ENCODE results near the gene OR8B2. TPM values are rescaled to one million over a fixed set of nuclear protein-coding genes. Genes with fewer than 3 reads are reported as not detected.

The OR8B2 gene
- total RNA-seq, 3 donors from 2014 or later (not counting 1 experiment from before 2014, with no cell fraction given), result not detected

GRCh38 chr11:124380585-124380984 is 3.7 kb downstream of the OR8B2 start:
- no peak overlapping the region for H3K27ac ChIP-seq (ENCODE audit: low read length)
- intact Hi-C loops (cut with micrococcal nuclease), result no loop called here
- no peak for ATAC-seq

GRCh38 chr11:124376280-124376679 is 8.0 kb downstream of the OR8B2 start:
- H3K27me3 ChIP-seq (ENCODE audit: control insufficient read depth, insufficient read depth, low read length), result no peaks in the 10 kb centered on the region
- no peaks in the 10 kb centered on the region for H3K36me3 ChIP-seq (ENCODE audit: control insufficient read depth, insufficient read depth, low read length)
- no peaks in the 10 kb centered on the region for H3K9me3 ChIP-seq (ENCODE audit: control insufficient read depth, insufficient read depth, low read length)
- no peak for TF ChIP-seq CTCF (IDR thresholded peaks at IDR 0.05)
- DNase-seq (no peak), ATAC-seq (no peak)
- Mint-ChIP-seq H3K9me3 (no peaks in the 10 kb centered on the region), H3K36me3 (no peaks in the 10 kb centered on the region), H3K27ac (no peak overlapping the region), H3K4me1 (no peaks in the 10 kb centered on the region), H3K27me3 (ENCODE audit: low read depth in 2 of 2) (no peaks in the 10 kb centered on the region), H3K4me3 (no peak overlapping the region)
- no peaks in the 10 kb centered on the region for H3K4me1 ChIP-seq (ENCODE audit: control insufficient read depth, insufficient read depth, low read length)
- intact Hi-C loops (cut with micrococcal nuclease), result no loop called here
- WGBS (ENCODE audit: insufficient coverage), result 73% methylated on average over 3 of the region's 3 CpGs
- no peak overlapping the region for H3K27ac ChIP-seq (ENCODE audit: low read length)
- no peak overlapping the region for H3K4me3 ChIP-seq (ENCODE audit: low read length)

More at GRCh38 chr11:124380585-124380984, 3.7 kb downstream of the OR8B2 start:
- Histone ChIP-seq H3K4me3 (ENCODE audit: low read length) (no peak overlapping the region), H3K36me3 (ENCODE audit: control insufficient read depth, insufficient read depth, low read length) (no peaks in the 10 kb centered on the region), H3K4me1 (ENCODE audit: control insufficient read depth, insufficient read depth, low read length) (no peaks in the 10 kb centered on the region), H3K27me3 (ENCODE audit: control insufficient read depth, insufficient read depth, low read length) (no peaks in the 10 kb centered on the region), H3K9me3 (ENCODE audit: control insufficient read depth, insufficient read depth, low read length) (no peaks in the 10 kb centered on the region)
- no peak for DNase-seq
- Mint-ChIP-seq H3K27me3 (ENCODE audit: low read depth in 2 of 2) (peaks cover 0 to 2% of the 10 kb centered on the region in 2 donors), H3K4me1 (no peaks in the 10 kb centered on the region), H3K36me3 (no peaks in the 10 kb centered on the region), H3K9me3 (no peaks in the 10 kb centered on the region), H3K4me3 (no peak overlapping the region), H3K27ac (no peak overlapping the region)
- WGBS (ENCODE audit: insufficient coverage), result 88% methylated on average over 2 of the region's 2 CpGs
- TF ChIP-seq CTCF (IDR thresholded peaks at IDR 0.05), result no peak

- Mint-ChIP-seq H3K4me1 (no peaks in the 10 kb centered on the region), H3K4me3 (no peak overlapping the region), H3K9me3 (no peaks in the 10 kb centered on the region), H3K27ac (no peak overlapping the region), H3K36me3 (no peaks in the 10 kb centered on the region), H3K27me3 (ENCODE audit: low read depth in 2 of 2) (no peaks in the 10 kb centered on the region)
- no peaks in the 10 kb centered on the region for H3K36me3 ChIP-seq (ENCODE audit: control insufficient read depth, insufficient read depth, low read length)
- H3K27me3 ChIP-seq (ENCODE audit: control insufficient read depth, insufficient read depth, low read length), result no peaks in the 10 kb centered on the region
- H3K4me3 ChIP-seq (ENCODE audit: low read length), result no peak overlapping the region
- TF ChIP-seq CTCF (IDR thresholded peaks at IDR 0.05), result no peak
- ATAC-seq (no peak), DNase-seq (no peak)
- H3K27ac ChIP-seq (ENCODE audit: low read length), result no peak overlapping the region
- WGBS (ENCODE audit: insufficient coverage), result 51% methylated on average over 2 of the region's 2 CpGs
- intact Hi-C loops (cut with micrococcal nuclease), result no loop called here
- no peaks in the 10 kb centered on the region for H3K9me3 ChIP-seq (ENCODE audit: control insufficient read depth, insufficient read depth, low read length)
- H3K4me1 ChIP-seq (ENCODE audit: control insufficient read depth, insufficient read depth, low read length), result no peaks in the 10 kb centered on the region
Measured at GRCh38 chr11:124359566-124359965, 24.7 kb downstream of the OR8B2 start.

GRCh38 chr11:124346311-124346955 is 37.9 kb downstream of the OR8B2 start:
- H3K36me3 Mint-ChIP-seq, result no peaks in the 10 kb centered on the region
- no peaks in the 10 kb centered on the region for H3K4me1 Mint-ChIP-seq
- H3K27me3 Mint-ChIP-seq (ENCODE audit: low read depth in 2 of 2), result peaks cover 3 to 11% of the 10 kb centered on the region in 2 donors
- H3K4me3 Mint-ChIP-seq, result no peak overlapping the region
- peaks cover 0 to 4% of the 10 kb centered on the region in 2 donors for H3K9me3 Mint-ChIP-seq
- H3K36me3 ChIP-seq (ENCODE audit: control insufficient read depth, insufficient read depth, low read length), result no peaks in the 10 kb centered on the region
- no peak overlapping the region for H3K27ac Mint-ChIP-seq
- WGBS (ENCODE audit: insufficient coverage), result 63% methylated on average over 3 of the region's 3 CpGs
- no peaks in the 10 kb centered on the region for H3K27me3 ChIP-seq (ENCODE audit: control insufficient read depth, insufficient read depth, low read length)
- H3K4me1 ChIP-seq (ENCODE audit: control insufficient read depth, insufficient read depth, low read length), result no peaks in the 10 kb centered on the region
- H3K9me3 ChIP-seq (ENCODE audit: control insufficient read depth, insufficient read depth, low read length), result no peaks in the 10 kb centered on the region
- ATAC-seq (no peak), DNase-seq (no peak)
- no peak overlapping the region for H3K4me3 ChIP-seq (ENCODE audit: low read length)
- H3K27ac ChIP-seq (ENCODE audit: low read length), result no peak overlapping the region
- intact Hi-C loops (cut with micrococcal nuclease), result no loop called here
- no peak for TF ChIP-seq CTCF (IDR thresholded peaks at IDR 0.05)

Data from natural killer cell (primary cell).